ENCODE data around the gene RWDD2A. TPM values are rescaled to one million over a fixed set of nuclear protein-coding genes. Genes with fewer than 3 reads are reported as not detected.
A peak's percentile ranks its signal among the peaks of the same experiment; 100 is the strongest.

RWDD2A gene
- total RNA-seq: 6.4 to 6.7 TPM (median 6.4 TPM) in 3 replicates

DNA sequence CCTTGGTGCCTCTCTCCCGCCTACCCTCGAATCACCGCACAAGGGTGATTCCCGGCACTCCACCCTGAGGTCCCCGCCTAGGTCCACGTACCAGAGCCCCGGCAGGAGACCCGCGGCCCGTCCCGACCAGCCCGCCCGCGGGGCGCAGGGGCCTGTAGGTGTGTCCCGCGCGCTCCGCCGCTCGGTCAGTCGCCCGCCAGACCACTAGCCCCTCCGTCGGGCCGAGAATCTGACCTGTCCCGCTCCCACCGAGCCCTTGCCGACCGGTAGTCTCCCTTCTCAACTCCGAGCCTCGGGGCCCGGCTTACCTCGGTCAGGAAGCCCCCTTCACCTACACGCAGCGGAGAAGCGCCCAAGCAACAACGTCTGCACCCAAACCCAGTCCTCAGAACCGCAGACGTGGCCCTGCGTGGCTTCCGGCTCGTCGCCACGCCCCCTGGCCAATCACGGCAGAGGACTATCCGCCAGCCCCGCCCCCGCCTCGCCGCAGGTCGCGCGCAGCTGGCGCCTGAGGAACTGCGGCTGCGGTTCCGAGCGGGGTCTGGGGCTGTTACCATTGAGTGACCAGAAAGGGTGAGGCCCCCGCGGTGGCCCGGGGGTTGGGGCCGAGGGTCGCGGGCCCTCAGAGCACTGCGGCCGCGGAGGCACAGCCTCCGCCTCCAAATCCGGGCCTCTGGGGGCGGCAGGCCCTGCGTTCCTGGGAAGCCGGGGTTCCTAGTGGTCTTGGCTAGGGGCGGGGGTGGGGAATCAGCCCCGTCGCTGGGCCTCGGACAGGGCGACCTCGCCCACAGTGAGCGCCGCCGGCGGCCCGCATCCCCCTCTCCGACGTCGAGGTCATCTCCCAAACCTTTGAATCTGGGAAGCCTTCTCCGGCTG is at the start of gene RWDD2A, which contains the start of gene PGM3:
RWDD2A (plus strand) TSS at position 487 of the 876 bp plus-strand sequence. CDS start 1,095 bp downstream, outside the sequence.
PGM3 (minus strand) TSS at position 395 of the 876 bp plus-strand sequence. CDS start 2,253 bp downstream, outside the sequence.
- TF ChIP-seq, protein P1, sequence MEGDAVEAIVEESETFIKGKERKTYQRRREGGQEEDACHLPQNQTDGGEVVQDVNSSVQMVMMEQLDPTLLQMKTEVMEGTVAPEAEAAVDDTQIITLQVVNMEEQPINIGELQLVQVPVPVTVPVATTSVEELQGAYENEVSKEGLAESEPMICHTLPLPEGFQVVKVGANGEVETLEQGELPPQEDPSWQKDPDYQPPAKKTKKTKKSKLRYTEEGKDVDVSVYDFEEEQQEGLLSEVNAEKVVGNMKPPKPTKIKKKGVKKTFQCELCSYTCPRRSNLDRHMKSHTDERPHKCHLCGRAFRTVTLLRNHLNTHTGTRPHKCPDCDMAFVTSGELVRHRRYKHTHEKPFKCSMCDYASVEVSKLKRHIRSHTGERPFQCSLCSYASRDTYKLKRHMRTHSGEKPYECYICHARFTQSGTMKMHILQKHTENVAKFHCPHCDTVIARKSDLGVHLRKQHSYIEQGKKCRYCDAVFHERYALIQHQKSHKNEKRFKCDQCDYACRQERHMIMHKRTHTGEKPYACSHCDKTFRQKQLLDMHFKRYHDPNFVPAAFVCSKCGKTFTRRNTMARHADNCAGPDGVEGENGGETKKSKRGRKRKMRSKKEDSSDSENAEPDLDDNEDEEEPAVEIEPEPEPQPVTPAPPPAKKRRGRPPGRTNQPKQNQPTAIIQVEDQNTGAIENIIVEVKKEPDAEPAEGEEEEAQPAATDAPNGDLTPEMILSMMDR (IDR thresholded peaks at IDR 0.05; ENCODE audit: unreplicated experiment): no peak
- Mint-ChIP-seq H3K4me1 (peaks cover 30% of the 10 kb centered on the region), H3K36me3 (peaks cover 20% of the 10 kb centered on the region), H3K9me3 (no peaks in the 10 kb centered on the region), H3K27ac (peak within 1 kb of the TSS; percentile 99), H3K27me3 (ENCODE audit: low read depth) (no peaks in the 10 kb centered on the region), H3K4me3 (peak within 1 kb of the TSS; percentile 99)
- peak; percentile 84 to 92 for DNase-seq (ENCODE audit: low spot score in 2 of 2, unreplicated experiment in 2 of 2)

DNA sequence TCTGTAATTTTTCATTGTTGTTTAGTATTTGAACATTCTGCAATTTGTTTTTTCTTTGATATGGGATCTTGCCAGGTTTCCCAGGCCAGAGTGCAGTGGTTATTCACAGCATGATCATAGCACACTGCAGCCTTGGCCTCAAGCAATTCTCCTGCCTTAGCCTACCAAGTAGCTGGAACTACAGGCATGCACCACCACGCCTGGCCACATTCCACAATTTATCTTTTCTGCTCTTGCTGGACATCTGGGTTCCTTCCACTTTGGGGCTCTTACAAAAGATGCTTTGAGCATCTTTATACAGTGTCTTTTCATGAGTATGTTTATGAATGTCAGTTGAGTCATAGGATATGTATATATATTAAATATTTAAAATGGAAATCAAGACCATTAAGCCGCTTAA is 42.0 kb upstream of the RWDD2A start:
- no peak for DNase-seq (ENCODE audit: low spot score in 2 of 2, unreplicated experiment in 2 of 2)
- TF ChIP-seq, protein P1 (IDR thresholded peaks at IDR 0.05; ENCODE audit: unreplicated experiment): no peak
- Mint-ChIP-seq H3K4me3 (no peak overlapping the region), H3K27me3 (ENCODE audit: low read depth) (no peaks in the 10 kb centered on the region), H3K4me1 (no peaks in the 10 kb centered on the region), H3K36me3 (peaks cover 20% of the 10 kb centered on the region), H3K9me3 (no peaks in the 10 kb centered on the region), H3K27ac (no peak overlapping the region)

DNA sequence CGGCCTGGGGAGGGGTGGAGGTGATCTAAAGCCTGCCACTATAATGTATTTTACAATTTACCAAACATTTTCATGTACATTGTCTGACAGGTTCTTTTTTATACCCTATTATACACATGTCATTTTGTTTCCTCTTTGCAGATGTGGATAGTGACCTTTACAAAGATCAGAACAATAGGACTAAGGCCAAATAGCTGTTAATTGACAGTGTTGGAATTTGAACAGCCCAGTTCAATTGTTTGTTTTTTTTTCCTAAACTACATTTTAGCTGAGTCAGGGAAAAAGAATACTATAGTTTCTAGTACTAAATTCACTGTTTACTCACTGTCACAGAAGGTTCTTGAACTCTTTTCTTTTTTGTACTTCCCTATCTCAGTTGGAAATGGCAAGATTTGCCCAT is 40.2 kb upstream of the RWDD2A start:
- H3K27ac Mint-ChIP-seq: no peak overlapping the region
- TF ChIP-seq, protein P1 (IDR thresholded peaks at IDR 0.05; ENCODE audit: unreplicated experiment): no peak
- H3K36me3 Mint-ChIP-seq: peaks cover 29% of the 10 kb centered on the region
- DNase-seq (ENCODE audit: low spot score in 2 of 2, unreplicated experiment in 2 of 2): no peak
- no peaks in the 10 kb centered on the region for H3K9me3 Mint-ChIP-seq
- H3K27me3 Mint-ChIP-seq (ENCODE audit: low read depth): no peaks in the 10 kb centered on the region
- no peak overlapping the region for H3K4me3 Mint-ChIP-seq
- H3K4me1 Mint-ChIP-seq: no peaks in the 10 kb centered on the region

DNA sequence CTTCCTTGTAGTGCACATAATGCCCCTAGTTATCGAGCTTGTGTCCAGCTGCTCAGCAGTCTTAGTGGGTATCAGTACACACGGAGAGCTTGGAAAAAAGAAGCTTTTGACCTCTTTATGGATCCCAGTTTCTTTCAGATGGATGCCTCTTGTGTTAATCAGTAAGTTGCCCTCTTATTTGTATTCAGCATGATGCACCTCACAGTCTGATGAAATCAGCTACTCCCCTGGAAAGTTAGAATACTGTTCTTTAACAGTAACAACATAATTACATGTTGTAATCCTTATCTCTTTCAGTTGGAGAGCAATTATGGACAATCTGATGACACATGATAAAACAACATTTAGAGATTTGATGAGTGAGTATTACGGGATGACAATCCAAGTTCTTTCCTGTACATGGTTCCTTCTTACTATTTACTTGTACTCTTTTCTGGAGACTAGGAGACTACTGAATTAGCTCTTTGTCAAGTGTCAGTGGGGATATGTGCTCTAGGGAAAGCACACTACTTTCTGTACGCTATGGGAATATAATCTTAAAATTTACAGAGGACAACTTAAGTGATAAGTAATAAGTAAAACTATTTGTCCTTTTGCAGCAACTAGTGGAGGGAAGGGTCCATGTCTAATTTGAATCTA is 39.2 kb upstream of the RWDD2A start:
- Mint-ChIP-seq H3K4me1 (no peaks in the 10 kb centered on the region), H3K9me3 (no peaks in the 10 kb centered on the region), H3K36me3 (peaks cover 27% of the 10 kb centered on the region), H3K27me3 (ENCODE audit: low read depth) (no peaks in the 10 kb centered on the region), H3K4me3 (no peak overlapping the region), H3K27ac (no peak overlapping the region)
- TF ChIP-seq, protein P1 (IDR thresholded peaks at IDR 0.05; ENCODE audit: unreplicated experiment): no peak
- DNase-seq (ENCODE audit: low spot score in 2 of 2, unreplicated experiment in 2 of 2): no peak

DNA sequence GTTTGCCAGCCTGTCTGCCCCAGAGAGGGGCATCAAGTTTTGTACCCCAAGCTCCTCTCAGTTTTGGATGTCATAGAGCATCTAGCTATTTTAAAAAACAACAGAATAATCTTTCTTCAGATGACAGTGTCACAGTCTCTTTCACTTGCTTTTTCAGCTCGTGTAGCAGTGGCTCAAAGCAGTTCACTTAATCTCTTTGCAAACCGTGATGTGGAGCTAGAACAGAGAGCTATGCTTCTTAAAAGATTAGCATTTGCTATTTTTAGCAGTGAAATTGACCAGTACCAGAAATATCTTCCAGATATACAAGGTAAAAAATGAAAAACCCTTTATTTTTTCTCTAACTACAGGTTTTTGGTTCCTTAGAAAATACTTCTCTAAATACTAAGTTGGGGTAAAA is 37.4 kb upstream of the RWDD2A start:
- Mint-ChIP-seq H3K36me3 (peaks cover 34% of the 10 kb centered on the region), H3K4me3 (no peak overlapping the region), H3K9me3 (no peaks in the 10 kb centered on the region), H3K4me1 (no peaks in the 10 kb centered on the region), H3K27me3 (ENCODE audit: low read depth) (no peaks in the 10 kb centered on the region), H3K27ac (no peak overlapping the region)
- no peak for DNase-seq (ENCODE audit: low spot score in 2 of 2, unreplicated experiment in 2 of 2)
- TF ChIP-seq, protein P1 (IDR thresholded peaks at IDR 0.05; ENCODE audit: unreplicated experiment): no peak

Measured in mesothelial cell of epicardium (in vitro differentiated cells).